AG04450 (cell line): Measurements from ENCODE around the gene MMEL1. TPM values are rescaled to one million over a fixed set of nuclear protein-coding genes. Genes with fewer than 3 reads are reported as not detected.

Source experiments
- CTCF ChIA-PET: fragments of 300-600, 350-600 bp; formaldehyde crosslinking; extraction: SDS; loops from one replicate; lab custom pipeline; 2022; ENCODE audit warnings: antibody characterized with exemption, inconsistent platforms; lab: Charles Lee
- POLR2A ChIA-PET: fragments of 350-600 bp; formaldehyde crosslinking; extraction: SDS; loops from one replicate; lab custom pipeline; 2021; ENCODE audit warnings: antibody characterized with exemption, inconsistent platforms; lab: Yijun Ruan, JAX
- DNase-seq: peaks from one replicate; pipeline ENCODE4 v3.0.0-alpha.2; 2011; ENCODE audit warnings: low read depth, low spot score
- H3K27ac ChIP-seq: one replicate; pipeline ENCODE4 v1.5.1; 2012; ENCODE audit warnings: low read depth, low read length, control low read depth
- H3K27me3 ChIP-seq: one replicate; pipeline ENCODE4 v1.6.0; 2012; ENCODE audit warnings: low read length; ENCODE audit not compliant: control insufficient read depth, insufficient read depth
- H3K4me3 ChIP-seq: 2 replicates; pipeline ENCODE4 v1.5.1; 2011; ENCODE audit warnings: mild to moderate bottlenecking, low read depth, low read length, control low read depth
- H3K9me3 ChIP-seq: 2 replicates; pipeline ENCODE4 v1.5.1; 2012; ENCODE audit warnings: low read length; ENCODE audit not compliant: control insufficient read depth, insufficient read depth
- CTCF ChIP-seq: IDR thresholded peaks from 2 replicates; pipeline ENCODE4 v1.5.1; 2011; ENCODE audit warnings: low read depth, low read length, control low read depth, inconsistent platforms
- polyA plus RNA-seq: library from polyadenylated mRNA; depleted of rRNA; stranded (reverse); fragments of >200 nt; gene quantifications from 2 replicates; pipeline ENCODE4 v1.2.3, GENCODE V29; 2011

Gene MMEL1
- polyA plus RNA-seq, 1 experiment = 0.21 TPM

DNA sequence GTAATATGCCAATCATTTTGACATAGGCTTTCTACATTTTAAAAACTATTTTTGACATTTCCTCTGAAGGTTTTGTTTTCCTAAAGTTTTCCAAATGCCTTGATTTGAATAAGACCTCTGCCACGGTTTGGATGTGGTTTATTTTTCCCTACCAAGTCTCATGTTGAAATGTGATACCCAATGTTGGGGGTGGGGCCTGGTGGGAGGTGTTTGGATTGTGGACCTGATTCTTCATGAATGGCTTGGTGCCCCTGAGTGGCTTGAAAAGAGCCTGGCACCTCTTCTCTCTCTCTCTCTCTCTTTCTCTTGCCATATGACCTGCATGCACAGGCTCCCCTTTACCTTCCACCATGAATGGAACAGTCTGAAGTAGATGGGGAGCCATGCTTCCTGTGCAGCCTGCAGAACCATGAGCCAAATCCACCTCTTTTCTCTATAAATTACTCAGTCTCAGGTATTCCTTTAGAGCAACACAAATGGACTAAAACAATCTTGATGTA is 14.8 kb downstream of the MMEL1 start:
- H3K27ac ChIP-seq = no peak overlapping the region
- peaks cover 12% of the 10 kb centered on the region for H3K27me3 ChIP-seq
- no peak for DNase-seq
- H3K4me3 ChIP-seq = no peak overlapping the region
- no peaks in the 10 kb centered on the region for H3K9me3 ChIP-seq
- ChIA-PET CTCF (no interaction called here), POLR2A (no interaction called here)
- TF ChIP-seq CTCF = no peak

GRCh38 chr1:2614145-2614544 is 18.7 kb downstream of the MMEL1 start:
- no peak for DNase-seq
- ChIA-PET CTCF (interaction anchor here (0.6 kb wide), 1 partner anchor 504 kb away, joined by 6 read pairs; no protein-coding TSS in a partner anchor), POLR2A (no interaction called here)
- Histone ChIP-seq H3K4me3 (no peak overlapping the region), H3K27me3 (peaks cover 16% of the 10 kb centered on the region), H3K9me3 (no peaks in the 10 kb centered on the region; the same call in 1 of the 2 replicates), H3K27ac (no peak overlapping the region)
- TF ChIP-seq CTCF = no peak

DNA sequence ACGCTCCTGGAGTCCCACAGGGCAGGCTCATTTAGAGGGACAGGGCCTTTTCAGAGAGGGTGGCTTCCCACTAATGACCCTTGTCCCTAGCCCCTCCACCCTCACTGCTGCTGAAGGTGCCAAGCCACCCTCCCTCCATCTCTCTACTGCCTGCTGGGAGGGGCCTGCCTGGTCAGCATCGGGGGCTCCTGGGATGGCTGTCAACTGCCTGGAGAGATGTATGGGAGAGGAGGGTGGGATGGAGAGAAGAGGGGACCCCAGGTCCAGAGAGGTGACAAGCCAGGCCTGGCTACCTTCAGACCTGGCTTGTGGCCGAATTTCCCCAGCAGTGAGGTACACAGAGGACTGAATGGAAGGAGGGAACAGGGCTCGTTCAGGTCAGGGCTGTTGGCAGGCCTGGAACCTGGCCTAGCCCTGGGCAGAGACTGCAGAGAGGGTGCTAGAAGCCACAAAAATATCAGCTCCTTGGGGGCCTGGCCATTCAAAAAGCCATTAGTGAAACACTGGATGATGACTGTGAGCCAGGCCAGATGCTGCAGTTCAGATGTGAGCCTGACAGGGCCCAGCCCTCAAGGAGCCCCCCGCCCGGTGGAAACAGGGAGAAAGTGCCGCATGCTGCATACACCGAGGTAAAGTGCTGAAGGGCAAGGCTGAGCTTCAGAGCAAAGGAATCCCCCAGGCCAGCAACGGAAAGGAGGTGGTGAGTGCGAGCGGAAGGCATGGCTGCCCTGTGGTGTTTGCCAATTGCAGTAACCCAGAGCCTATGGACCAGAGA is 20.0 kb downstream of the MMEL1 start:
- ChIA-PET POLR2A (no interaction called here), CTCF (no interaction called here)
- Histone ChIP-seq H3K4me3 (no peak overlapping the region), H3K27me3 (peaks cover 17% of the 10 kb centered on the region), H3K27ac (no peak overlapping the region), H3K9me3 (peaks cover 3% of the 10 kb centered on the region; the same call in 1 of the 2 replicates)
- no peak for TF ChIP-seq CTCF
- DNase-seq = no peak

DNA sequence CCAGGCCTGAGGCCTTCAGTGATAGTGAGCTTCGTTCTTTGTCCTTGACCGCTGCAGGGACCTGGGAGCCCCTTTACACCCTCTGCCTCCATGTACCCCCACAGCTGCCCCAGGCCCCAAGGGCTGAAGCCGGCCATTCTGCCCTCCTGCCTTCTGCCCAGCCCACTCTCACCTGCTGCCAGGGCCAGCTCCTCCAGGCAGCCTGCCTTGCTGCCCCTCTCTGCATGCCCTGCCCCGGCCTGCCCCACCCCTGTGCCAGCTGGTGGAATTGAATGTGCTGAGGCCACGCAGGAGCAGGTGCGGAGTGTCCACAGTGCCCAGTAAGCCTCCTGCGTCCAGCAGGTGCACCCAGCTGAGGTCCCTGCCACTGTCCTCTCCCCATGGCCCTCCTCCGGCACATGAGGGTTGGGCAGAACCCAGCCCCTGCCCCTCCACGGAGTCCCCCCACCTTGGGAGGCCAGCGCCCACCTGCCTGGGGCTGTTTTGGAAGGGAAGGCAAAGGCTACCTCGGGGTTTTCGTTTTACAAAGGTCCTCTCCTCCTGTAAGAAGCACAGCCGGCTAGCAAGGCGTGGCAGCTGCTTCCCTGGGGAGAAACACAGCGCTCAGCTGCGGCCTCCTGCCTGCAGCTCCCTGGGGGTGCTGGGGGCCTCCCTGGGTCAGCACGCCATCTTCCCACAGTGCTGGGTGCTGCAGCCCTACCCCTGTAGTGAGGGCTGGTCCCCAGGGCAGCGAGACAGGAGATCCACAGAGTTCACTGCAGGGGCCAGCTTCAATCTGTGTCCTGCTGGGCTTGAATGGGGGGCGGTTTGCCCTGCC is 21.0 kb downstream of the MMEL1 start:
- ChIA-PET CTCF (no interaction called here), POLR2A (no interaction called here)
- no peak for DNase-seq
- H3K9me3 ChIP-seq = peaks cover 6% of the 10 kb centered on the region; the same call in 1 of the 2 replicates
- peaks cover 22% of the 10 kb centered on the region for H3K27me3 ChIP-seq
- no peak for TF ChIP-seq CTCF
- no peak overlapping the region for H3K4me3 ChIP-seq
- H3K27ac ChIP-seq = no peak overlapping the region

DNA sequence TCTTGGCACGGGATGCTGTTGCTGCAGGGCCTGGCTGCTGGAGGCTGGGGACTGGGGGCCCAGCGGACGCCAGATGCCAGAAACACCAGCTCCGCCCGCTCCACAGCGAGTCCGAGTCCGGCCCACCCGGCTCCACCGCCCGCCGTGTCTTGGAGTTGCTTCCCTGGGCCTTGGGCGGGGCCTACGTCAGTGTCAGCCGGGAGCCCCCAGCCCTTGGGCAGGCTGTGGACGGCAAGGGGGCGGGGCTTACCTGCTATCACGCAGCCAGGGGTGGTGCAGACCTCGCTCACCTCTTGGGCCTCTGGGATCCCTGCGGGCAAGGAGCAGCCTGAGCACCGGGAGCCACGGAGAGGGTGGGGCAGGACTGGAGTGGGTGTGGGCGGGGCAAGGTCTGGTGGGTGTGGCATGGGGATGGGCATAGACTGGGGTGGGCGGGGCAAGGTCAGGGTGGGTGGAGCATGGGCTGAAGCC is 21.8 kb downstream of the MMEL1 start:
- no peak overlapping the region for H3K4me3 ChIP-seq
- no peak for DNase-seq
- peaks cover 22% of the 10 kb centered on the region for H3K27me3 ChIP-seq
- no peak for TF ChIP-seq CTCF
- no peak overlapping the region for H3K27ac ChIP-seq
- ChIA-PET CTCF (no interaction called here), POLR2A (no interaction called here)
- H3K9me3 ChIP-seq = peaks cover 6% of the 10 kb centered on the region; the same call in 1 of the 2 replicates
